Measurements from ENCODE around the gene CACNA1A. TPM values are rescaled to one million over a fixed set of nuclear protein-coding genes. Genes with fewer than 3 reads are reported as not detected.
A peak's percentile ranks its signal among the peaks of the same experiment; 100 is the strongest.

The CACNA1A gene
- total RNA-seq, 1 donor from 2014 or later: 190 TPM

- Mint-ChIP-seq H3K9me3 (ENCODE audit: unreplicated experiment) (peaks cover 1% of the 10 kb centered on the region), H3K4me3 (ENCODE audit: unreplicated experiment) (no peak overlapping the region), H3K27me3 (ENCODE audit: unreplicated experiment) (no peaks in the 10 kb centered on the region), H3K36me3 (ENCODE audit: unreplicated experiment) (no peaks in the 10 kb centered on the region), H3K4me1 (ENCODE audit: low read depth, unreplicated experiment) (peaks cover 4% of the 10 kb centered on the region), H3K27ac (ENCODE audit: unreplicated experiment) (no peak overlapping the region)
- DNase-seq: no peak
- TF ChIP-seq CTCF (IDR thresholded peaks at IDR 0.05; ENCODE audit: partially characterized antibody, unreplicated experiment): no peak
These were observed 221.1 kb downstream of the CACNA1A start for GRCh38 chr19:13284929-13285928.

- H3K27me3 Mint-ChIP-seq (ENCODE audit: unreplicated experiment): peaks cover 2% of the 10 kb centered on the region
- H3K9me3 Mint-ChIP-seq (ENCODE audit: unreplicated experiment): peaks cover 3% of the 10 kb centered on the region
- peaks cover 4% of the 10 kb centered on the region for H3K4me1 Mint-ChIP-seq (ENCODE audit: low read depth, unreplicated experiment)
- H3K36me3 Mint-ChIP-seq (ENCODE audit: unreplicated experiment): peaks cover 5% of the 10 kb centered on the region
- no peak for TF ChIP-seq CTCF (IDR thresholded peaks at IDR 0.05; ENCODE audit: partially characterized antibody, unreplicated experiment)
- H3K4me3 Mint-ChIP-seq (ENCODE audit: unreplicated experiment): no peak overlapping the region
- no peak for DNase-seq
- H3K27ac Mint-ChIP-seq (ENCODE audit: unreplicated experiment): no peak overlapping the region
These were observed 222.4 kb downstream of the CACNA1A start for GRCh38 chr19:13283871-13284270.

- no peak for TF ChIP-seq CTCF (IDR thresholded peaks at IDR 0.05; ENCODE audit: partially characterized antibody, unreplicated experiment)
- peaks cover 12% of the 10 kb centered on the region for H3K36me3 Mint-ChIP-seq (ENCODE audit: unreplicated experiment)
- no peak overlapping the region for H3K27ac Mint-ChIP-seq (ENCODE audit: unreplicated experiment)
- DNase-seq: no peak
- H3K27me3 Mint-ChIP-seq (ENCODE audit: unreplicated experiment): peaks cover 5% of the 10 kb centered on the region
- H3K4me1 Mint-ChIP-seq (ENCODE audit: low read depth, unreplicated experiment): peaks cover 4% of the 10 kb centered on the region
- H3K4me3 Mint-ChIP-seq (ENCODE audit: unreplicated experiment): no peak overlapping the region
- H3K9me3 Mint-ChIP-seq (ENCODE audit: unreplicated experiment): peaks cover 8% of the 10 kb centered on the region
These were observed 223.7 kb downstream of the CACNA1A start for GRCh38 chr19:13282486-13283065.

- H3K9me3 Mint-ChIP-seq (ENCODE audit: unreplicated experiment): peaks cover 8% of the 10 kb centered on the region
- peak; percentile 34 for DNase-seq
- peaks cover 5% of the 10 kb centered on the region for H3K27me3 Mint-ChIP-seq (ENCODE audit: unreplicated experiment)
- peaks cover 12% of the 10 kb centered on the region for H3K36me3 Mint-ChIP-seq (ENCODE audit: unreplicated experiment)
- peaks cover 4% of the 10 kb centered on the region for H3K4me1 Mint-ChIP-seq (ENCODE audit: low read depth, unreplicated experiment)
- H3K27ac Mint-ChIP-seq (ENCODE audit: unreplicated experiment): no peak overlapping the region
- TF ChIP-seq CTCF (IDR thresholded peaks at IDR 0.05; ENCODE audit: partially characterized antibody, unreplicated experiment): no peak
- H3K4me3 Mint-ChIP-seq (ENCODE audit: unreplicated experiment): no peak overlapping the region
These were observed 224.6 kb downstream of the CACNA1A start for GRCh38 chr19:13281567-13282291.
